SIG-M5 treated with dmso at 0.1 percent for 504 hours (cell line): Measurements from ENCODE around the gene CKAP4.

Experiments
- DNase-seq: peaks from one replicate; lab custom pipeline; 2025; ENCODE audit not compliant: unreplicated experiment; lab: John Stamatoyannopoulos, UW

The CKAP4 gene

DNA sequence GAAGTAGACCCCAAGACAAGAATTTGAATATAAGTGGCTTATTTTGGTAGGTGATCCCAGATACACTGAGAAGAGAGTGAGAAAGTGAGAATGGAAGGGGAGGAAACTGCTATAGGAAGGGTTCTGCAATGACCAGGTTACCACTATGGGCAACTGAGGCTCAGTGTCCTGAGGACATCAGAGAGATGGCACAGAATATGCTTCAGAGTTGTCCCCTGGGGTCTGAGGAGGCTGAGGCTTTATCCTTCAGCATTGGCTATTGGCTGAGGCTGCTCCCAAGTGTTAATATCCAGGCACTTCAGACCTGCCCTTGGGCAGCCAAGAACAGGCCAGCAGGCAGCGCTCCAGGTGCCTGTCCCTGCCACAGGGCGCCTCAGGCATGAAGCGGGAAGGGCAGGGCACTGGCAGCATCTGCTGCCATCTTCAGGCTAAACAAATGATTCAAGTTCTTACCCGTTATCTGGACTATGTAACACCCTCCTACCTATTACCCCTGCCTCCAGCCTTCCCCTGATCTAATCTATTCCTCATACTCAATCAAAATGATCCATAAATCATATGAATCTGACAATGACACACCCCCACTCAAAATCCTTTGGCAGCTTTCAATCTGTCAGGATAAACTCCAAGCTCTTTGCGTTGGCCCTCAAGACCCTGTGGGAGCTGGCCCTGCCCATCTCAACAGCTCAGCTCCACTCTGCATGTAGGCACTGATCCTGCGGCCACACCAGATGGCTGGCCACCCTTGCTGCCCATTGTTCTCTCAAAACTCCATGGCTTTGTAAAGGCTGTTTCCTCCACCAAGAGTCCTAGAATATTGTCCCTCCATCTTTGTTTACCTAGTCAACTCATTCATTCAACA, 42.4 kb downstream of the CKAP4 start:
- no peak for DNase-seq

DNA sequence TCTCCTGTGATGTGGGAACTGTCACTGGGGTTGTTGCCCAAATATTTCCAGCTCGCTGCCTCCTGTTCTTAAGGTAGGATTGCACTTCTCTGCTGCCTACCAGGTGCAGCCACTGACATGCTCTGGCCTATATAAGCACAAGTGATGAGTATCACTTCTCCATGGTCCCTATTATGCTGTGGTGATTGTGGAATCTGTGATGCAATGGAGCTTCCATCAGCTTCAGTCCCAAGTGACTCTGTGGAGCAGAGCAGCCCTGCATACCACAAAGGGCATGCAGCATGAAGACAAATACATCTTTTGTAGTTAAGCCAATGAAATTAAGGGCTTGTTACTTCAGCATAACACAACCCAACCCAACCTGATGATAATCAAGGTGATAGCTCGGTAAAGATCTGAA, 43.5 kb downstream of the CKAP4 start:
- DNase-seq = no peak

DNA sequence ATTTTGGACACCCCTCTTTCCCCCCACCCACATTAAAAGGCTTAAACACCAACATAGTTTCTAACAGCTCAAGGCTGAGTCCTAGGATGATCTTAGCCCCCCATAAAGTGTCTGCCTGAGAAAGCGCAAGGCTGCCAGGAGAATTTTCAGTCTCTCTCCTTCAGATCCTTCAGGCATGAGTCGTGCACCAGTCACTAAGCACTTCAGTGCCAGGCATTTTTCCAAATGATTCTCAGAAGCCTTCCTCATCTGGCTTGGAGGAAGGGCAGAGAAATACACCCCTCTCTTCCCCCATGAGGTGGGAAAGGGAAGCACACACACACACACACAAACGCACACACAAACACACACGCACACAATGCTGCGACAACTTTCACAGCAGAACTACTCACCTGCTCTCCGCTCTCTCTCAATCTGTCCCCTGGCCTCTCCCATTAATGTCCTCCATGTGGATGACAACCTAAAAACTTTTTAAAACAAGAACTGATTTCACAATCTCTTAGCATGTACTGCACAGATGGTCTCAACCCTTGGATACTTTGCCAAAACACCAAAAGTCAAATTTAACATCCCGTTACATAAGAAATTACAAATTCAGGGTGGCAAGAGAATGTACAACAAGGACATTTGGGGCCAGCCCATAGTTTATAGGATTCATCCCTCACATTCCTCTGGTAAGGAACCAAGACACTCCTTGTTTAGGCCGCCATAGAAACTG, 49.8 kb downstream of the CKAP4 start:
- DNase-seq = no peak

DNA sequence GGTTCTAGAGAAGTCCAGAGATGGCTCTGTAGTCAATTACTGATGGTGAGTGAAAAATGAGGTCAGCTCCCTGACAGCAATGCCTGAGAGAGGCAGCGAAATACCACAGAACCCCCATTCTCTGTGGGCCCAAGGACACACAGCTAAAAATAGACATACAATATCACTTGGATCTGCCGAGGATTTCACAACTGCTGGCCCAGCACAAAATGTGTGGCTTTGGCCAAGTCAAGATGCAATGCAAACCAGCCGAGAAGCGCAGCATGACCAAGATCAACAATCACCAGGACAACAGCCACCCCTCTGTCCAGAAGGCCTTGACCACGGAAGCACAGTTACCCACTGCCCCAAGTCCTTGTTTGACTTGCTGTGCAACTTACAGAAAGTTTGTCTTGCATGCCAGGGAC, 52.2 kb downstream of the CKAP4 start:
- no peak for DNase-seq

DNA sequence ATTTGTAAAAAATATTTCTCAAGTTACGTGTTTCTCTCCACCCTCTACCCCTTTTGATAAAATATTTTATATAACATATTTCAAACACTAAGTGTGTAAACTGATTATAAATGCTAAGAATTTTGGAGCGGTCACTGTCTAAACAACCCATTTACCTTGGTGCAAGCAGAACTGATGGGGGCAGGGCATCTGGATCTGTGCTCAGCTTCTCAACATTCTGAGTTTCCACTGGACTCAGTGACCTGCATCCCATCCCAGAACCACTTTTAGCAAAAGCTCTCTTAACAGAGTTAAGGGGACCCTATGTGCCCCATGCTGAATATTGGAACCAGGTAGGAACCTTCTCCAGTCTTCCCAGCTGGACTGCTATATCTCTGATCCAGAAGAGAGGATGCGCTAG, 53.5 kb downstream of the CKAP4 start:
- DNase-seq = no peak

DNA sequence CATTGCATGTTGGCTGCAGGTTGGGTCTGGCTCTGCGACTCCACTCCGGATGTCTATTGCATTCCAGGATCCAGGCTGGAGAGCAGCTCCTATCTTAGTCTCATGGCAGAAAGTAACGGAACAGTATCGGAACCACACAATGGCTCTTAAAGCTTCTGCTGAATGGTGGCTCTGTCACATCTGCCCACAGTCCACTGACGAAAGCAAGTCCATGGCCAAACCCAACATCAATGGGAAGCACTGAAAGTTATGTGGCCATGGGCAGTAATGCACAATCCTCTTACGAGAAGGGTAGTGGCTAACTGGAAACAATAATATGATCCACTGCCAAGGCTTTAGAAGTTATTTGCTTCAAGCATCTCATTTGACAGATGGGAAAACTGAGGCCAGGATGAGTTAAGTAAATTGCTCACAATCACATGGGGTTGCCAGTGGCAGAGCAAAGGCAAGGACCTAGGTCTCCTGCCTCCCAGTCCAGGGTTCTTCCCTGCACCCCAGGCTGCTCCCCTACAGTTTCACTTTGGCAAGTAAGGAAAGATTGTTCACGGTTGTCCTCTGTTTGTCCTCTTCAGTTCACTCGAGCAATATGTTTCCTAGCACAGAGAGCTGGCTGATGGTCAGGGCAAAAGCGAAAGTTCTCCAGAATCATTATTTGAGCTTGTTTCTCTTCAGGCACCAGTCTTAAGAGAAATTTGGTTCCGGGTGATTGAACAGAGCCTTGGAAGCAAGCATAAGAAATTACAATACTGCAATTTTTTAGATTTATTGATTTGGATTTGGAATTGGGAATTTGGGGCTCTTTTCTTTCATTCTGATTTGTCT, 54.2 kb downstream of the CKAP4 start:
- DNase-seq = no peak

DNA sequence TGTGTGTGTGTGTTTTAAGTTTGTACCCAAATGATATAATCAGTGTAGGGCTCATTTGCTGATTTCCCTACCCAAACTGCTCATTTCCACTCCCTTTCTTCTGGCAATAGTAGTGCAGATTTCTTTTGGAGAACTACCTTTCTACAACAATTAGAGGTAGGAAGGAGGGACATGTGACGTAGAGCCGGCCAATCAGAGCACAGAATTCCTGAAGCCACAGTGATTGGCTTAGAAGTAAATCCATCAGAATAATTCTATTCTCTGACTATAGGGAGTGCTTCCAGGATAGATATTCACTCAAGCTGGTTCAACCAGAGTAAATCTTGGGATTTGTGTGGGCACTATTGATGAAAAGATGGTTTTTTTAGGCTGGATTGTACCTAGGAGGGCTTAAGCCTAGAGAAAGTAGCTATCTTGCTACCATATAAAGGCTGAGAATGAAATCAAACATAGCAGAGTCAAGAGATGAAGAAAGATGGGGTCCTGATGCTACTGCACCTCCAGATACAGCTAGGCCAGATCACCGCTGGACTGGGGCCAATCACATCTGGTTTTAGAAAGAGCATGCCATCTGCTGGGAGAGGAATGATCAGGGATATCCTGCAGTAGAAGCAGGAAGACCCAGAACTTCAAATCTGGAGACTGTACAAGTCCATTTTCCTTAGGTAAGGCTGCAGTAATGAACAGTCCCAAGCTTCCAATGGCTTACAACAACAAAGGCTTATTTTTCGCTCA, 55.0 kb downstream of the CKAP4 start:
- DNase-seq = no peak

DNA sequence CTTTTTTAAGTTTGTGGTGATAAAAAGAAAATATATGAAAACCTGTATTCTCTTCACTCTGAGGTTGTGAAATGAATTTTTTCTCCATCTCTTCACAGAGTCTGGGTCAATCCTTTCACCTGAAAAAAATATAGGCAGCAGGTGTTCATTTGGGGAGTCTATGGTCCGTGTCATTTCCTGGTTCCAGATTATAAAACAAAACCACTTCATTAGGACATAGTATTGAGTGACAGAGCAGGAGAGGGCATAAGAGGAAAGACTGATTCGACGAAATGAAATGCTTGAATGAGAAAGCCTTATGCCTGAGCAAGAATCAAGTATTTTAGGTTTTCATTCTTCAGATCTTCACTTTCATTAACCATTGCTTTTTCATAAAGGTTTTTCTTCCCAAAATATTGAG, 57.2 kb downstream of the CKAP4 start:
- DNase-seq = no peak

DNA sequence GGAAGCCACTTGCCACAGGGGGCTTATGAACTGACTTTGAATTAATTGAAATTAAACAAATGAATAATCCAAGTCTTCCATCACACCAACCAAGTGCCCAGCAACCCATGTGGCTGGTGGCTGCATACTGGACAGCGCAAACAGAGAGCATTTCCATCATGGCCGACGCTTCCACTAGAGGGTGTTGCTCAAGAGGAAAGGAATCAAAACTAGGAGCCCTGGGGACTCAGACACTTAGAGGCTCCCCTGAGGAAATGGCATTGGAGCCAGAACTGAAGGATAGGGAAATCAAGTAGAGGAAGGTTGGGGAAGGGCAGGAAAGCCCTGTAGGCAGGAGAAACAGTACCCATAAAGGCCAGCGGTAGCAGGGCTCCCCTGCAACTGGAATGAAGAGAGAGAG, 58.5 kb downstream of the CKAP4 start:
- DNase-seq = no peak

DNA sequence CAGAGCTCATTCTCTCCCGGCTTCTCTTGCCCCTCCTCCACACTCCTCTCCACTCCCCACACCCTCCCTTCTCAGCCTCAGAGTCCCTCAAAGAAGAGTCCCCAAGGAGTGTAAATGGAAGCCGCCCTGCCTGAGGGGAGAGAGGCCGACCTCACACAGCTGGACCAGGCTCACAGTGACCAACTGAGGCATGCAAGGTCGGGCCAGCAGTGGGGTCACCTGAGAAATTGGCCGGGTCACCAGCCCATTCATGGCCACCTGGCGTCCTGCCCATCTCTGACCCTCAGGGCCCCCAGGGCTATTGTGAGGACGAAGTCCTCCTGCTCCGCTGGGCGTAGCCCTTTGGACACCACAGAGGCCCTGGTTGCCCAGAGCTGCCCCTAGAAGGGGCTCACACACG, 59.6 kb downstream of the CKAP4 start:
- DNase-seq = no peak
